ENCODE measurements around the gene ZC3H12C. TPM values are rescaled to one million over a fixed set of nuclear protein-coding genes. Genes with fewer than 3 reads are reported as not detected.

The ZC3H12C gene
- total and polyA plus RNA-seq, 2 of the 4 experiments (the other 2 are of a cell fraction), result 4.2 to 15.8 TPM

GRCh38 chr11:110124605-110125004, 31.4 kb downstream of the ZC3H12C start:
- H3K36me3 ChIP-seq (ENCODE audit: control insufficient read depth, insufficient read depth, low read length), result no peaks in the 10 kb centered on the region
- intact Hi-C loops (cut with micrococcal nuclease), result loop anchor here (5.0 kb wide), 1 partner anchor 38 kb away; no protein-coding TSS in a partner anchor
- H3K79me1 ChIP-seq (ENCODE audit: low read depth in 1 of 2, low read length in 2 of 2), result peaks cover 22 to 62% of the 10 kb centered on the region in 2 experiments
- H3K4ac ChIP-seq (ENCODE audit: low read depth, low read length), result no peak overlapping the region
- peaks cover 3% of the 10 kb centered on the region; the same call in 1 of the 2 replicates for H3K4me1 ChIP-seq (ENCODE audit: control insufficient read depth, insufficient read depth, low read length)
- H4K20me1 ChIP-seq (ENCODE audit: insufficient read depth, low read length), result peaks cover 3% of the 10 kb centered on the region; the same call in 1 of the 2 replicates
- no peak overlapping the region for H2AK9ac ChIP-seq (replicated peaks; ENCODE audit: low read depth, low read length, poor library complexity)
- no TSS peak for BruUV-seq (replicated peaks)
- no peak overlapping the region for H2BK120ac ChIP-seq (ENCODE audit: low read depth, low read length)
- DNase-seq, result no peak
- no peak overlapping the region for H3K27ac ChIP-seq (ENCODE audit: insufficient read depth, low read length)
- H4K5ac ChIP-seq (ENCODE audit: low read depth, low read length), result no peak overlapping the region
- H3K14ac ChIP-seq (replicated peaks; ENCODE audit: low read depth, low read length), result no peak overlapping the region
- no peak for TF ChIP-seq RFX5 (IDR thresholded peaks at IDR 0.05; ENCODE audit: low read depth, low read length)
- no peak for TF ChIP-seq SMC3 (IDR thresholded peaks at IDR 0.05; ENCODE audit: low read depth, low read length)
- TF ChIP-seq NFE2L2 (IDR thresholded peaks at IDR 0.05; ENCODE audit: low read depth, low read length), result no peak
- no peak for TF ChIP-seq USF2 (IDR thresholded peaks at IDR 0.05; ENCODE audit: low read depth, low read length)
- TF ChIP-seq ELK1 (IDR thresholded peaks at IDR 0.05; ENCODE audit: borderline replicate concordance, low read depth, low read length), result no peak
- TF ChIP-seq MAFK (IDR thresholded peaks at IDR 0.05; ENCODE audit: low read depth, low read length), result no peak
- TF ChIP-seq CHD1 (IDR thresholded peaks at IDR 0.05; ENCODE audit: low read depth, low read length), result no peak
- no peak for TF ChIP-seq CTCF (conservative IDR thresholded peaks at IDR 0.05; ENCODE audit: low read depth, low read length)
- TF ChIP-seq CEBPB (IDR thresholded peaks at IDR 0.05; ENCODE audit: low read depth, low read length), result no peak
- no peak for TF ChIP-seq FOS (IDR thresholded peaks at IDR 0.05; ENCODE audit: low read depth, low read length)
- CTCF ChIA-PET, result no interaction called here
- no peak overlapping the region for H3K23ac ChIP-seq (ENCODE audit: low read depth, low read length)
- peaks cover 3% of the 10 kb centered on the region for H3K9me1 ChIP-seq (ENCODE audit: insufficient read depth, low read length)
- H3K4me2 ChIP-seq (ENCODE audit: low read depth, low read length), result no peak overlapping the region
- H3K4me3 ChIP-seq (ENCODE audit: insufficient read depth, low read depth, low read length), result no peak overlapping the region
- H2AK5ac ChIP-seq (ENCODE audit: low read depth, low read length), result no peak overlapping the region
- dilution Hi-C loops (cut with HindIII; ENCODE audit: low sequenced_read_pairs, unreplicated experiment), result no loop called here
- in situ Hi-C loops (cut with MboI; ENCODE audit: low sequenced_read_pairs), result no loop called here
- H4K8ac ChIP-seq (ENCODE audit: low read depth in 2 of 2, low read length in 2 of 2), result no peak overlapping the region
- WGBS, 2 experiments (ENCODE audit: extremely low coverage in 2 of 2, insufficient read length in 1 of 2), result 85% methylated on average over 2 of the region's 2 CpGs; no CpG with 5 or more reads in 1 of the 2 experiments
- ATAC-seq (ENCODE audit: low read depth), result no peak
- POLR2A ChIA-PET (ENCODE audit: unreplicated experiment), result no interaction called here
- H3K18ac ChIP-seq (ENCODE audit: low read depth, low read length), result no peak overlapping the region
- H3K9ac ChIP-seq (ENCODE audit: low read depth, low read length), result no peak overlapping the region
- no peak overlapping the region for H2AFZ ChIP-seq (replicated peaks; ENCODE audit: low read length, poor library complexity)
- H3K56ac ChIP-seq (ENCODE audit: extremely low read depth, insufficient read depth, low read length), result no peak overlapping the region
- H2BK15ac ChIP-seq (ENCODE audit: low read depth, low read length), result no peak overlapping the region
- no peak overlapping the region for H4K91ac ChIP-seq (ENCODE audit: insufficient read depth, low read depth, low read length)
- H2BK20ac ChIP-seq (ENCODE audit: low read depth, low read length), result no peak overlapping the region
- H3K27me3 ChIP-seq (ENCODE audit: control insufficient read depth, insufficient read depth, low read length), result no peaks in the 10 kb centered on the region
- H3K9me3 ChIP-seq (ENCODE audit: control insufficient read depth, insufficient read depth, low read length), result no peaks in the 10 kb centered on the region
- no peak overlapping the region for H2BK5ac ChIP-seq (ENCODE audit: low read depth, low read length, poor library complexity, severe bottlenecking)

Measured in IMR-90 (cell line).